ENCODE data around the gene XPOT.

DNA sequence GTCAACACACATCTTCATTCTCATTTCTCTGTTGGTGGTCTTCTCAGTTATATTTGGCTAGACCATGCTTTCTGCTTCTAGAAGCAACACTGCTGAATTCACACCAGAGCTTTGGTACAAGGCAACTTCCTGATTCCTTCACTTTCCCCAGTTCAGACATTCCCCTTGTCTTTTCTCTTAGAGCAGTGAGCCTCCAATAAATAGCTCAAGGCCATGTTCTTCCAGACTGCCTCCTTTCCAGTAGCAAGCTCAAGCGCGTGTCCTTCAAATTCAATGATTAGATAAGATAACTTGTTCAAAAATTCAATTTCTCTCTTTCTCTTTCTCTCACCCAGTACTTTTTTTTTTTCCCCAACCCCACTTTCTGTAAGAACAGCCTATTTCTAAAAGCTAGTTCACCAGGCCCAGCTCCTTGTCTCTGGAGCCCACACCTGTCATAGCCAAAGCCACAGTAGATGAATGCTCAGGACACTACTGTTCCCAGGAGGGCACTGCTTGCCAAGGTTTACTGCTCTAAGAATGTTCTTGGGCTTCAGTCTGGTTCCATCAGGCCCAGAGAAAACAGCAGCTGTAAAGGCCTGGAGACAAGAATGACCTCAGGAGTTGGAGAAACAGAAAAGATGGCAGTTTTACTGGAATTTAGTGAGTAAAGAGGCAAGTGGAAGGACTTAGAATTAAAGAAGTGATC, 65.4 kb downstream of the XPOT start:
- TF ChIP-seq, protein P1, sequence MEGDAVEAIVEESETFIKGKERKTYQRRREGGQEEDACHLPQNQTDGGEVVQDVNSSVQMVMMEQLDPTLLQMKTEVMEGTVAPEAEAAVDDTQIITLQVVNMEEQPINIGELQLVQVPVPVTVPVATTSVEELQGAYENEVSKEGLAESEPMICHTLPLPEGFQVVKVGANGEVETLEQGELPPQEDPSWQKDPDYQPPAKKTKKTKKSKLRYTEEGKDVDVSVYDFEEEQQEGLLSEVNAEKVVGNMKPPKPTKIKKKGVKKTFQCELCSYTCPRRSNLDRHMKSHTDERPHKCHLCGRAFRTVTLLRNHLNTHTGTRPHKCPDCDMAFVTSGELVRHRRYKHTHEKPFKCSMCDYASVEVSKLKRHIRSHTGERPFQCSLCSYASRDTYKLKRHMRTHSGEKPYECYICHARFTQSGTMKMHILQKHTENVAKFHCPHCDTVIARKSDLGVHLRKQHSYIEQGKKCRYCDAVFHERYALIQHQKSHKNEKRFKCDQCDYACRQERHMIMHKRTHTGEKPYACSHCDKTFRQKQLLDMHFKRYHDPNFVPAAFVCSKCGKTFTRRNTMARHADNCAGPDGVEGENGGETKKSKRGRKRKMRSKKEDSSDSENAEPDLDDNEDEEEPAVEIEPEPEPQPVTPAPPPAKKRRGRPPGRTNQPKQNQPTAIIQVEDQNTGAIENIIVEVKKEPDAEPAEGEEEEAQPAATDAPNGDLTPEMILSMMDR (IDR thresholded peaks at IDR 0.05) = no peak
- no peak for TF ChIP-seq POLR2A (IDR thresholded peaks at IDR 0.05)

Measured in testis (tissue), 2 donors.